M059J (cell line): Measurements from ENCODE around the gene SPATA9. TPM values are rescaled to one million over a fixed set of nuclear protein-coding genes. Genes with fewer than 3 reads are reported as not detected.

Experiments
- DNase-seq: peaks from one replicate; pipeline ENCODE4 v3.0.0-alpha.2; 2012; ENCODE audit warnings: low read depth
- total RNA-seq: library from RNA; depleted of rRNA; stranded (reverse); fragments of >200 nt; shearing (Covaris generic); gene quantifications from 2 replicates; pipeline ENCODE4 v1.2.3, GENCODE V29; 2014; rRNA removed

SPATA9 gene
- total RNA-seq: 0.54 and 1.3 TPM in 2 replicates

DNA sequence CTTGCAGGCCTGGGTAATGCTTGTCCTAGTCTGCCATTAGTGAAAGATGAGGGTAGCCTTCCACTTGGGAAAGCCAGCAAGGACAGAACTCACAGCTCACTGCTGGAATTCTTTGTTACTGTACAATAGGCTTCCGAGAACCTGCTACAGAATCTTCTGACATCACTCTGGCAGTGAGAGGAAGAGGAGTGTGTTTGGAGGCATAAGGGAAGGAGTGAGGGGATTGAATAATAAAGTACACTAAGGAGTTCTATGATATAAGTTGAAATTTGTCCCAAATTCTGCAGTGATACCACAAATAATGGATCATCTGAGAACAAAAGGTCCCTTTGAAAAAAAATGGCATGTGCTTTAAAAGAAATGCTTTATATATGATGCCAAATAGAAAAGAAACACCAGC, at the start of gene SPATA9:
Gene SPATA9, minus strand, starts transcription at position 101 of the 400 bp plus-strand sequence. CDS start 137 bp downstream, outside the sequence.
- DNase-seq: no peak

GRCh38 chr5:95731571-95732554, 49.1 kb upstream of the SPATA9 start:
- DNase-seq: peak; percentile 52

DNA sequence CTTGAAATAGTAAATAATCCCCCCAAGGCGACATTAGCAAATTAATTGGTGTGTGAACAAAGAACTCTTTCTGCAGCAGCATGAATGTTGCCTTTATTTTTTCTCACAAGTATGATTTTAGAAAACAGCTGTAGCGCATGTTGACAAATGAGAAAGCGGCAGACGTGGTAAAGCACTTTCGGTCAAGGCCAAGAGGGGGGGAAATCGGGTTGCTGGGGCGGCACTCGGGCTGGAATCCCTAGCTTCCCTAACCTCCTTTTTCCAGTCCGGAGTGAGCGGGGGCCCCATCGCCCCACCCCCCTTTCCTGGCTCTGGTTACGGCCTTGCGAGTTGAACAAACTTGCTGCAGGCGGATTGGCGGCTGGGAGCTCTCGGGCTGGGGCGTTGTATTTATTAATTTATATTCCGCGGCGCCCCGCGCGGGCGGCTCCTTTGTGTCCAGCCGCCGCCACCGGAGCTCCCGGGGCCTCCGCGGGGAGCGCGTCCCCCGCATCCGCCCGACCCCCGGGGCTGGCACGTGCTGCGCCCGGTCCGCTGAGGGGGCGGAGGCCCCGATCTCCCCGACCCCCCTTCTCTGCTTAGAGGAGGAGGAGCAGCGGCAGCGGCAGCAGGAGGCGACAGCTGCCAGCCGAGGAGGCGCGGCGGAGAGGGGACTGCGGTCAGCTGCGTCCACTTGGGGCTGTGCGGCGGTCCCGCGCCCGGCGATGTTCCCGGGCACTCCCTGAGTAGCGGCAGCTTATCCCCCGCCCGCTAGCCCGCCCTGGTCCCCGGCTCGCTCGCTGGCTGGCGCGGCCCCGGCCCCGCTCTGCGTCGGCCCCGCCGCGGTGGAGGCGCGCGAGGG, 48.2 kb upstream of the SPATA9 start, which contains the start of gene RHOBTB3:
Gene RHOBTB3, plus strand, starts transcription at position 607 of the 841 bp plus-strand sequence. CDS start 347 bp downstream, outside the sequence.
- peak; percentile 98 for DNase-seq

GRCh38 chr5:95730011-95730700, 47.4 kb upstream of the SPATA9 start:
- DNase-seq: peak; percentile 41

DNA sequence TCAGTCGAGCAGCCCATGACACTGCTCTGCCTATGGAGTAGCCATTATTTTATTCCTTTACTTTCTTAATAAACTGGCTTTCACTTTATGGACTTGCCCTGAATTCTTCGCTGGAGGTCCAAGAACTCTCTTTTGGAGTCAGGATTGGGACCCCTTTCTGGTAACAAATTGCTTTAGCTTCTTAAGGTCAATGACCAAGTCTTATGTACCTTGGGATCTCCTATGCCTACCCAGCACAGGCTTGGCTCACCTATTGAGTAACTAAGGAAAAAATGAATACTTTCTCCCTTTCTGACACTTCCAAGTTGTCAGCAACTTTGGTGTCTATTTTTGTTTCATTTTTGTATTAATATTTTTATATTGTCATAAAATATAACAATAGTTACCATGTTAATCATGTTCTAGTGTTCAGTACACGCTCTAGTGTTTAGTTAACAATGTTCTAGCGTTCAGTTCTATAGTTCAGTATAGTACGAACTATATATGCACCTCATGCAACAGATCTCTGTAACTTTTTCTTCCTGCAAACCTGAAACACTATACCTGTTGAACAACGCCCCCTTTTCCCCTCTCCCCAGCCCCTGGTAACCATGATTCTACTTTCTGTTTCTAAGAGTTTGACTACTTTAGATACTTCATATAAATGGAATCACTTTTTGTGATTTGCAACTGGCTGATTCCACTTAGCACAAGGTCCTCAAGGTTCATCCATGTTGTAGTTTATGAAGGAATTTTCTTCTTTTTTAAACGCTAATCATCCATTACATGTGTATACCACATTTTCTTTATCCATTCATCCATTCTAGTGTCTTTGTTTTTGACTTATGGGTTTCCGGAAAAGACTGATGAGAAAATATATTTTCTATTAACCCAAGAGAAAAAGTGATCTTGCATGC, 46.6 kb upstream of the SPATA9 start:
- peak; percentile 51 for DNase-seq

- DNase-seq: peak; percentile 93
These were observed 45.8 kb upstream of the SPATA9 start for GRCh38 chr5:95728494-95729114.

GRCh38 chr5:95727764-95728191, 45.0 kb upstream of the SPATA9 start:
- peak; percentile 48 for DNase-seq

DNA sequence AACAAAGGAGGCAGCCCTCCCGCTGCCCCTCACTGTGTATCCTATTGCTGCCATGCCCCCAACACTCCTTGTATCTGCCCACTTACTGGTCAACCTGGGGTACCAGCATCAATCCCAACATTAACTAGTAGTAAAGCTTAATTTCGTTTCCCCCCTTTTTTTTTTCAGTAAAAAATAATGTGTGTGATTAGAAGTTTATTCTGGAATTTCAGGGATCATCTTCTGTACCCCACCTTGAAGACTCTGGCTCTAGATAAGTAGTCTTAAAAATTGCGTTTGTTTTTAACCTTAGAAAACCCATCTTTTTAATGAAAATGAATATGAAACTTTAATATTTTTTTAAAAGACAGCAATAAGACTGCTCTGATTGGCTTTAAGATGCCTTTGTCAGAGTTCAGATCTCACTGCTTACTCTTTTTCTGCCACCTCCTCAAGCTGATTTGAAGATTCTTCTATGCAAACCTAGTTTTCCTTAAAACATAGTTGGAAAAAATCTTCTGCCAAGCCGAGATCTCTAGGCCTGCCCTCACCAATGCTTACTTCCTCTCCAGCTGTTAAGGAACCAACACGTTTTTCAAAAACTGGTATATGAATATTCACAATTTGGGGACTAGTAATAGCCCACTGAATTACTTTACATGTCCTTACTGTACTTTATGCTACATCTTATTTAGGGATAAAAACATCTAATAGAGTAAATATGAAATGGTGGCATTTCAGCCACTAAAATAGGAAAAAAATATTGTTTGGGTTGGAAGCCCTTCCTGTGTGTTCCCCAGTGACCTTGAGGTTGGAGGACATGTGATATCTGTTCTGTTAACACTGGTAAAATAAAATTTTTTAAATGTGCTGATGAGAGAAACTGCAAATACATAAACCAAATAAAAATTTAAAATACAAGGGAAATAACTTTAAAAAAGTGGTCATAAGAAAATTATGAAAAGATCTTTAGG, 44.3 kb upstream of the SPATA9 start:
- DNase-seq: peak; percentile 37

DNA sequence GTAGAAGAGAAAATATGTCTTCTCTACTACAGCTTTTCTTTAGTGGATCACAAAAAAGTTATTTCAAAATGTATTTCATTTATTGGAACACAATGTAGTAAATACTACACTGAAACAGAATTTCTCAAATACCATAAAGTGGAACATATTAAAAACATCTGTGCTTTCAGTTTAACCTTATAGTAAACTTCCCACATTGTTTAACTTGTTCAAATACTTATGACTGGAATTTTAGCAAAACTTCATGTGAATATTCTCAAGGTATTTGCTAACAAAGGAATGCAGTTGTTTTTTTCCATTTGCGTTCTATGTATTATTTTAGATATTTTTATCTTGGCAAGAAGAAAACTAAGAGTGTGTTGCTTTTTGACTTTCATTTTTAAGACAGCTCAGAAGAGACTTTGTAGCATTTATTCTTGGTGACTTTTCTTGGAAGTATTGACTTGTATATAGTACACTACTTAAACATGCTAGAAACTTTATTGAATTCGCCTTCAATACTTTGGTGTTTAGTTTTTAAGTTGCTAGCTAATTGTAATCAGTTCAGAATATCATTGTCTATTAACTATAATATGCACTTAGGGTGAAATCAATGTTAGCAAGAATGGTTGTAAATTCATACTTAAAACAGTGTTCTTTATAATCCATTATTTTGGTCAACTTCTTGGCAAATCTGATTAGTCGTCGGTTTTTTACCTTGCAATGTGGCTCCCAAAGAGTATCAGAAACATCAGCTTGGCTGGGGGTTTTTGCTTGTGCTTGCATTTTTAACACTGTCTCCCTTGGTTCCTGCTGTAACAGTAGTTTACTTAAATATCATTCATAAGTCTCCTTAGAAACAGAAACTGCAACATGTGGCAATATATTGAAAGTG, 43.4 kb upstream of the SPATA9 start:
- peak; percentile 45 for DNase-seq

DNA sequence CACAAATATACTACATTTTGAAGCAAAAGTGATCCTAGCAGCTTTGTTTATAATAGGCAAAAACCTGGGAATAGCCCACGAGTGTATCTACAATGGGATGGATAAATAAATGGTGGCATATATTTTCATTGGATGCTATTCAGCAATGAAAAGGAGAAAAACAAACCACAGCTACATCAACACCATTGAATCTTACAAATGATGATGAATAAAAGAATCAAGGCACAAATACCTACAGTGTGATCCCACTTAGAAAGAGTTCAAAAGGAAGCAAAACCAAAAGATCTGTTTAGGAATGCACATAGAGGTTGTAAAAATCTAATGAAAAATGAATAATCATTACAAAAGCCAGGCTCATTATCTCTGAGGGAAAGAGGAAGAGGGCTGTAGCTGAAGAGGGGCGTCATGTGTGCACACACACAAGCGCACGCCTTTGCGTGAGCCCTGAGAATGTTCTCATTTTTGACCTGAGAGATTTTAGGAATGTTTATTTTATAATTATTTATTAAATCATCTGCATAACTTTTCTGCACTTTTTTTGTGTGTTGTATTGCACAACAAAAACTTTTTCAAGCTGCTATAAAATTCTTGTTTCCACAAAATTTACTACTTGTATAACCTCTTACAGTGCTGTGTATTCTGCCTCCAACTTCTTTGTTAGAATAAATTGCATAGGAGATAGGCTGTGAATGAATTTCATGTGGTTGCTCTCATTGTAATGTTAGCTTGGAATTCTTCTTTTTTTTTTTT, 42.5 kb upstream of the SPATA9 start:
- DNase-seq: peak; percentile 46

DNA sequence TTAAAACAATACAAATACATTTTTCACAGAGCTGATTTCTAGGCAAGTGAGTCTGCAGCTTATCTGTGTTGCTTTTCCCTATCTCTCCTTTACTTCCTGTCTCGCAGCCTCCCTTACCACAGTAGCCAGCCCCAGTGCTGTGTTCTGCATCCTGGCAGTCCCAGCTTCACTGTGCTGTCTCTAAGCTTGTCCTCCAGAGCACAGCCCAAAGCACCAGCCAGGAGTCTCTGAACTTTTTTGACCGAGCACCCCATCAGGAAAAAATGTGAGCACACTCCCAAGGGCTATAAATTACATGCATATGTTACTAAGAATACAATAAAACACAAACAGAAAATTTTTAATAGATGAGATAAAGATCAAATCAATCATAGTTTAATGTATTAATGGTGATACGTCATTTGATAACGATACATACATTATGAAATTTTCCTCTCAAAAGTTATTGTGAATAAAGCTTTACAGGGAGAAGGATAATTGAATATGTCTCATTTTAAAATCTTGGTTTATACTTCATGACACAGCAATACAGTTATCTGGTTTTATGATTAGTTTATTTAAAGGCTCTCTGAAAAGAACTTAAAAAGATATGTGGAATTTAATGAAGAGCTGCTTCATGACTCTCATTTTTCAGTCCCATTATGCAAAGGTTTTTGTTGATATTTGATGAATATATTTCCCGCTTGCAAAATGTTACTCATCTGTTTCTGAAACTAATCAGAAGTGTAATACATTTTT, 41.0 kb upstream of the SPATA9 start:
- peak; percentile 56 for DNase-seq

GRCh38 chr5:95721582-95722295, 38.9 kb upstream of the SPATA9 start:
- DNase-seq: no peak

- no peak for DNase-seq
These were observed 37.4 kb upstream of the SPATA9 start for GRCh38 chr5:95720094-95720786.

DNA sequence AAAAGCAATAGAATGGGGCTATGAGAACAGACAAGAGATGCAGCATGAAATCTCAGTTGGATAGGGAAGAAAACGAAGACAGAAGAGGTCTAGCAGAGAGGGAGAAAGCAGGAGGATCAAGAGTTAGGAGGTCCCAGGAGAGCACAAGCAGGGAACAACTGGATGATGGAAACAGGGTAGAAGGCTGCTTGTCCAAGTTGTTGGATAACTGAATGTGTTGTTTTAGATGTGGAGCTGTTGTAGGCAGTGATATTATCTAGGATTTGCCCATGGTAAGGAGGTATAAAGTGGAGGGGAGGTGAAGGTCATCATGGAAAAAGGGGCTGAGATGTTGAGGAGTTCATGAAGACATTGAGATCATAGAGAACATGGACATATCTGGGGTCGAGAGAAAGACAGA, 35.9 kb upstream of the SPATA9 start:
- DNase-seq: no peak

GRCh38 chr5:95718203-95718602, 35.4 kb upstream of the SPATA9 start:
- DNase-seq: peak; percentile 82
